HG03097 (cell line): ENCODE measurements around the gene CFDP1.

Experiments
- ATAC-seq: cut with Tn5 transposase; IDR thresholded peaks from one replicate; pipeline ENCODE4 v1.9.1; 2021; ENCODE audit not compliant: unreplicated experiment, low FRiP score

CFDP1 gene

GRCh38 chr16:75256696-75257343 lies 176.5 kb downstream of the CFDP1 start:
- no peak for ATAC-seq

- ATAC-seq = no peak
These were observed 177.2 kb downstream of the CFDP1 start for GRCh38 chr16:75256059-75256571.

- ATAC-seq = no peak
These were observed 178.9 kb downstream of the CFDP1 start for GRCh38 chr16:75254359-75254837.

- ATAC-seq = no peak
These were observed 180.1 kb downstream of the CFDP1 start for GRCh38 chr16:75252946-75253911.

- ATAC-seq = no peak
These were observed 181.0 kb downstream of the CFDP1 start for GRCh38 chr16:75252049-75252864.

- ATAC-seq = peak; percentile 65
These were observed 181.8 kb downstream of the CFDP1 start, which contains the start of gene BCAR1 for GRCh38 chr16:75251280-75252048. Gene BCAR1, minus strand, starts transcription at chr16:75251624. Its CDS starts 142 bp downstream, at chr16:75251482.

- ATAC-seq = peak; percentile 37
These were observed 182.5 kb downstream of the CFDP1 start for GRCh38 chr16:75250809-75251279.

- ATAC-seq = peak; percentile 4
These were observed 183.1 kb downstream of the CFDP1 start for GRCh38 chr16:75250089-75250808.

GRCh38 chr16:75249441-75249840 lies 183.9 kb downstream of the CFDP1 start:
- ATAC-seq = no peak

GRCh38 chr16:75248536-75249380 lies 184.5 kb downstream of the CFDP1 start:
- no peak for ATAC-seq

- no peak for ATAC-seq
These were observed 185.2 kb downstream of the CFDP1 start for GRCh38 chr16:75248142-75248535.

- ATAC-seq = no peak
These were observed 186.1 kb downstream of the CFDP1 start for GRCh38 chr16:75247249-75247648.

GRCh38 chr16:75246504-75247205 lies 186.6 kb downstream of the CFDP1 start:
- no peak for ATAC-seq

- ATAC-seq = no peak
These were observed 188.2 kb downstream of the CFDP1 start for GRCh38 chr16:75244844-75245758.

- ATAC-seq = no peak
These were observed 189.0 kb downstream of the CFDP1 start for GRCh38 chr16:75244225-75244809.
